GM12878 (cell line): ENCODE data around the gene CIB2. TPM values are rescaled to one million over a fixed set of nuclear protein-coding genes. Genes with fewer than 3 reads are reported as not detected.

Source experiments
- ATAC-seq: fragments of 200-7000 bp; cut with Tn5 transposase; 3 replicates; pipeline ENCODE4 v1.9.1; 2020; ENCODE audit warnings: mild to moderate bottlenecking, moderate library complexity
- BruUV-seq: library from RNA; stranded (reverse); fragments of 400-500 nt; replicated peaks from 2 replicates; lab custom pipeline; 2021; lab: Mats Ljungman, UMichigan
- CTCF ChIA-PET: fragments of 300-600 bp; sonication (Branson Sonifier 250); formaldehyde crosslinking; extraction: SDS; loops from one replicate; lab custom pipeline; 2021; ENCODE audit warnings: inconsistent platforms; lab: Yijun Ruan, JAX
- POLR2A ChIA-PET: fragments of 350-600 bp; formaldehyde crosslinking; extraction: SDS; loops from one replicate; lab custom pipeline; 2021; ENCODE audit warnings: inconsistent platforms; lab: Charles Lee
- RAD21 ChIA-PET: fragments of 300-600 bp; sonication (Branson Sonifier 250); formaldehyde crosslinking; loops from one replicate; lab custom pipeline; 2023; ENCODE audit warnings: antibody characterized with exemption; ENCODE audit not compliant: unreplicated experiment; lab: Charles Lee
- SMC1A ChIA-PET: fragments of 300-600 bp; sonication (Branson Sonifier 250); formaldehyde crosslinking; loops from one replicate; lab custom pipeline; 2023; ENCODE audit not compliant: unreplicated experiment, uncharacterized antibody; lab: Charles Lee
- DNase-seq: peaks from one replicate; pipeline ENCODE4 v3.0.0-alpha.2; 2011; ENCODE audit warnings: low read depth, low spot score
- FAIRE-seq: peaks from 3 replicates; lab custom pipeline; 2011; peaks lifted over from hg19 to GRCh38; lab: Jason Lieb, UNC
- H2AFZ ChIP-seq: 2 replicates; pipeline ENCODE4 v1.6.0; 2011; ENCODE audit warnings: low read depth, low read length, control low read depth; ENCODE audit not compliant: control insufficient read depth
- H3K27ac ChIP-seq: 2 replicates; pipeline ENCODE4 v1.5.1; 2011; ENCODE audit warnings: control low read depth; ENCODE audit not compliant: control insufficient read depth, insufficient read depth
- H3K27me3 ChIP-seq, 2 experiments: replicated peaks in 1 of 2; 2 replicates each; pipeline versions ENCODE4 v1.6.0 to v1.6.1; 2011; ENCODE audit warnings: low read length in 1 of 2; ENCODE audit not compliant: control insufficient read depth in 2 of 2, insufficient read depth in 2 of 2
- H3K36me3 ChIP-seq, 2 experiments: 2 replicates each; pipeline ENCODE4 v1.5.1; 2011; ENCODE audit warnings: low read length in 1 of 2; ENCODE audit not compliant: control insufficient read depth in 2 of 2, insufficient read depth in 2 of 2
- H3K4me1 ChIP-seq: 2 replicates; pipeline ENCODE4 v1.6.1; 2011; ENCODE audit warnings: mild to moderate bottlenecking, low read length, moderate library complexity, mixed read lengths; ENCODE audit not compliant: control insufficient read depth, insufficient read depth
- H3K4me2 ChIP-seq: 2 replicates; pipeline ENCODE4 v1.6.0; 2011; ENCODE audit warnings: control low read depth; ENCODE audit not compliant: control insufficient read depth, insufficient read depth
- H3K4me3 ChIP-seq: fragments of 200-600 bp; sonication (generic); 2 replicates; pipeline ENCODE4 v1.5.1; 2016
- H3K79me2 ChIP-seq: 2 replicates; pipeline ENCODE4 v1.6.0; 2011; ENCODE audit warnings: low read length; ENCODE audit not compliant: control insufficient read depth, insufficient read depth
- H3K9ac ChIP-seq: 2 replicates; pipeline ENCODE4 v1.8.0; 2011; ENCODE audit warnings: low read length, control low read depth, mixed read lengths; ENCODE audit not compliant: control insufficient read depth, insufficient read depth
- H3K9me3 ChIP-seq: replicated peaks from 3 replicates; pipeline ENCODE4 v1.5.1; 2011; ENCODE audit warnings: mild to moderate bottlenecking, low read length; ENCODE audit not compliant: control insufficient read depth, insufficient read depth
- H4K20me1 ChIP-seq: 2 replicates; pipeline ENCODE4 v1.6.0; 2011; ENCODE audit not compliant: control insufficient read depth, insufficient read depth
- CEBPB ChIP-seq, 2 experiments: fragments of 150-350 bp in 1 of 2; IDR thresholded peaks; 2 replicates each; pipeline ENCODE4 v1.6.1; 2012 to 2014; ENCODE audit warnings: low read depth in 2 of 2, low read length in 2 of 2, borderline replicate concordance in 1 of 2, inconsistent platforms in 1 of 2
- CREB1 ChIP-seq: IDR thresholded peaks from 2 replicates; pipeline ENCODE4 v1.6.1; 2012; ENCODE audit warnings: low read depth, mild to moderate bottlenecking, inconsistent platforms
- GATAD2B ChIP-seq: fragments of 450-650 bp; conservative IDR thresholded peaks from 2 replicates; pipeline ENCODE4 v1.6.1; 2017; ENCODE audit warnings: low read depth, mild to moderate bottlenecking, moderate library complexity
- MTA2 ChIP-seq: fragments of 450-650 bp; IDR thresholded peaks from 2 replicates; pipeline ENCODE4 v1.6.1; 2016; ENCODE audit warnings: low read depth, mild to moderate bottlenecking, moderate library complexity
- MTA3 ChIP-seq: IDR thresholded peaks from 2 replicates; pipeline ENCODE4 v1.6.1; 2012; ENCODE audit warnings: low read length, inconsistent platforms, borderline replicate concordance
- NBN ChIP-seq: fragments of 450-650 bp; IDR thresholded peaks from 2 replicates; pipeline ENCODE4 v1.6.1; 2016
- NFXL1 ChIP-seq: fragments of 450-650 bp; IDR thresholded peaks from 2 replicates; pipeline ENCODE4 v1.6.1; 2017; ENCODE audit warnings: antibody characterized with exemption, mild to moderate bottlenecking, borderline replicate concordance
- PML ChIP-seq: IDR thresholded peaks from 2 replicates; pipeline ENCODE4 v1.6.1; 2012; ENCODE audit warnings: low read length, inconsistent platforms
- POLR2AphosphoS2 ChIP-seq: IDR thresholded peaks from 2 replicates; pipeline ENCODE4 v1.6.1; 2011; ENCODE audit warnings: low read depth, mild to moderate bottlenecking, low read length, improper control_type of control experiment, moderate library complexity
- SREBF2 ChIP-seq: IDR thresholded peaks from 2 replicates; pipeline ENCODE4 v1.6.1; 2012; ENCODE audit warnings: mild to moderate bottlenecking, low read length
- STAT1 ChIP-seq: fragments of 450-650 bp; conservative IDR thresholded peaks from 2 replicates; pipeline ENCODE4 v1.6.1; 2014; ENCODE audit warnings: antibody characterized with exemption, mild to moderate bottlenecking
- ZNF207 ChIP-seq: fragments of 450-650 bp; IDR thresholded peaks from 2 replicates; pipeline ENCODE4 v1.6.1; 2014; ENCODE audit warnings: antibody characterized with exemption, mild to moderate bottlenecking, borderline replicate concordance
- WGBS: methylation state at CpG from one replicate; pipeline ENCODE4 v1.1.6; 2016; ENCODE audit warnings: low lambda C conversion rate; ENCODE audit not compliant: insufficient replicate concordance, insufficient coverage; ENCODE audit errors: missing lambda C conversion rate; 5-methylcytosine and 5-hydroxymethylcytosine counted together
- in situ Hi-C: fragments of 300-500 bp; cut with MboI; formaldehyde crosslinking; loops from 9 replicates; pipeline ENCODE4 v1.14.3; 2018; ENCODE audit warnings: mixed read lengths
- intact Hi-C: fragments of 100-400 bp; cut with micrococcal nuclease; formaldehyde crosslinking; loops from one replicate; pipeline ENCODE4 v1.14.2; 2022; ENCODE audit not compliant: unreplicated experiment
- polyA plus RNA-seq, 11 experiments: library from polyadenylated mRNA; depleted of rRNA in 4 of 11; unstranded in 6 of 11; stranded (reverse) in 5 of 11; fragments of >200 nt; fragmentation: Nextera tagmentation in 4 of 11; fragmentation: Illumina TruSeq in 1 of 11; extraction: Ambion mirVana in 4 of 11; extraction: Trizol in 1 of 11; gene quantifications; 1 replicate in 1 of 11; 2 replicates in 10 of 11; pipeline versions ENCODE4 v1.2.1 to v1.2.3, GENCODE V29; 2011 to 2016; ENCODE audit warnings: inconsistent platforms in 2 of 11, missing spikeins in 2 of 11, low read depth in 1 of 11
- total RNA-seq, 4 experiments: library from RNA; depleted of rRNA in 3 of 4; stranded (reverse); fragments of >200 nt in 3 of 4; fragmentation: Illumina TruSeq in 1 of 4; extraction: Trizol in 1 of 4; gene quantifications; 2 replicates each; pipeline versions ENCODE4 v1.2.1 to v1.2.3, GENCODE V29; 2013 to 2021
- TF ChIP-seq, protein P1 (sequence below): fragments of 450-650 bp; IDR thresholded peaks from 2 replicates; pipeline ENCODE4 v1.6.1; 2017; ENCODE audit warnings: mild to moderate bottlenecking, moderate library complexity
- TF ChIP-seq, protein P2 (sequence below): fragments of 450-650 bp; IDR thresholded peaks from 2 replicates; pipeline ENCODE4 v1.6.1; 2014; ENCODE audit warnings: mild to moderate bottlenecking
- TF ChIP-seq, protein P3 (sequence below): IDR thresholded peaks from 2 replicates; pipeline ENCODE4 v1.6.1; 2011; ENCODE audit warnings: borderline replicate concordance, low read depth, mild to moderate bottlenecking, moderate library complexity, low read length; ENCODE audit not compliant: insufficient read depth, poor library complexity, severe bottlenecking
- TF ChIP-seq, protein P4 (sequence below): fragments of 450-650 bp; IDR thresholded peaks from 2 replicates; pipeline ENCODE4 v1.6.1; 2017; ENCODE audit warnings: antibody characterized with exemption, mild to moderate bottlenecking, moderate library complexity

The CIB2 gene
- total and polyA plus RNA-seq, 10 of the 15 experiments (the other 5 are each of a cell fraction or from before 2014, with no cell fraction given), result 0.56 to 12.1 (median 7.1) TPM

DNA sequence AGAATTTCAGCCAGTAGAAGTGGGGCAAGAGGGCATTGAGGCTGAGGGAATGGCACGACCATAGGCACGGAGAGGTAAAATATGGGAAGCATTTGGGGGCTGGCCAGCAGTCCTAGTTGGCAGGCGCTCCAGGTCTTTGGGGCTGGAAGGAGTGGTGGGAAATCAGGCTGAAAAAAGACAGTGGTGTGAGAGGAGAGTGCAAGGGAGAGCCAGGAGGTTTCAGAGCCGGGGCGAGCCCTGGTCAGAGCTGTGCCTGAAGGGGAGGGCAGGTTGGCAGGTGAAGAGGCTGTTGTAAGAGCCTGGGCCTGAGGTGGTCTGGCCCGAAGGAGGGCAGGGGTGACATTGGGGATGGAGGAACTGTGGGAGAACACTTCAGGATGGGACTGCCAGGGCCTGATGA is 16.3 kb upstream of the CIB2 start:
- ChIA-PET POLR2A (interaction anchor here (1.0 to 4.8 kb wide), 7 partner anchors 8 to 31 kb away, joined by 3 to 75 read pairs (median 9); no protein-coding TSS in a partner anchor), RAD21 (interaction anchor here (1.1 to 7.3 kb wide), 5 partner anchors 8 to 48 kb away, joined by 3 to 53 read pairs (median 4); partner anchors contain the start of gene CIB2), SMC1A (interaction anchor here (1.0 to 8.2 kb wide), 4 partner anchors 9 to 48 kb away, joined by 3 to 152 read pairs (median 6); no protein-coding TSS in a partner anchor), CTCF (interaction anchor here (0.8 to 4.5 kb wide), 10 partner anchors 8 to 48 kb away, joined by 3 to 22 read pairs (median 4); partner anchors contain the start of gene CIB2)
- DNase-seq, result no peak
- Histone ChIP-seq H3K9ac (no peak overlapping the region), H3K4me3 (no peak overlapping the region), H3K27me3 (no peaks in the 10 kb centered on the region), H3K79me2 (peaks cover 37% of the 10 kb centered on the region), H3K9me3 (no peaks in the 10 kb centered on the region), H3K4me1 (peaks cover 13% of the 10 kb centered on the region), H3K27ac (no peak overlapping the region), H3K36me3 (no peaks in the 10 kb centered on the region), H4K20me1 (no peaks in the 10 kb centered on the region), H3K4me2 (no peak overlapping the region), H2AFZ (no peak overlapping the region)
- no TSS peak for BruUV-seq
- no peak for FAIRE-seq
- intact Hi-C loops, result no loop called here
- ATAC-seq, result no peak
- 97% methylated on average over 6 of the region's 6 CpGs for WGBS
- in situ Hi-C loops, result no loop called here
- TF ChIP-seq ZNF207, result no peak
- TF ChIP-seq NFXL1, result no peak
- TF ChIP-seq, protein P1, sequence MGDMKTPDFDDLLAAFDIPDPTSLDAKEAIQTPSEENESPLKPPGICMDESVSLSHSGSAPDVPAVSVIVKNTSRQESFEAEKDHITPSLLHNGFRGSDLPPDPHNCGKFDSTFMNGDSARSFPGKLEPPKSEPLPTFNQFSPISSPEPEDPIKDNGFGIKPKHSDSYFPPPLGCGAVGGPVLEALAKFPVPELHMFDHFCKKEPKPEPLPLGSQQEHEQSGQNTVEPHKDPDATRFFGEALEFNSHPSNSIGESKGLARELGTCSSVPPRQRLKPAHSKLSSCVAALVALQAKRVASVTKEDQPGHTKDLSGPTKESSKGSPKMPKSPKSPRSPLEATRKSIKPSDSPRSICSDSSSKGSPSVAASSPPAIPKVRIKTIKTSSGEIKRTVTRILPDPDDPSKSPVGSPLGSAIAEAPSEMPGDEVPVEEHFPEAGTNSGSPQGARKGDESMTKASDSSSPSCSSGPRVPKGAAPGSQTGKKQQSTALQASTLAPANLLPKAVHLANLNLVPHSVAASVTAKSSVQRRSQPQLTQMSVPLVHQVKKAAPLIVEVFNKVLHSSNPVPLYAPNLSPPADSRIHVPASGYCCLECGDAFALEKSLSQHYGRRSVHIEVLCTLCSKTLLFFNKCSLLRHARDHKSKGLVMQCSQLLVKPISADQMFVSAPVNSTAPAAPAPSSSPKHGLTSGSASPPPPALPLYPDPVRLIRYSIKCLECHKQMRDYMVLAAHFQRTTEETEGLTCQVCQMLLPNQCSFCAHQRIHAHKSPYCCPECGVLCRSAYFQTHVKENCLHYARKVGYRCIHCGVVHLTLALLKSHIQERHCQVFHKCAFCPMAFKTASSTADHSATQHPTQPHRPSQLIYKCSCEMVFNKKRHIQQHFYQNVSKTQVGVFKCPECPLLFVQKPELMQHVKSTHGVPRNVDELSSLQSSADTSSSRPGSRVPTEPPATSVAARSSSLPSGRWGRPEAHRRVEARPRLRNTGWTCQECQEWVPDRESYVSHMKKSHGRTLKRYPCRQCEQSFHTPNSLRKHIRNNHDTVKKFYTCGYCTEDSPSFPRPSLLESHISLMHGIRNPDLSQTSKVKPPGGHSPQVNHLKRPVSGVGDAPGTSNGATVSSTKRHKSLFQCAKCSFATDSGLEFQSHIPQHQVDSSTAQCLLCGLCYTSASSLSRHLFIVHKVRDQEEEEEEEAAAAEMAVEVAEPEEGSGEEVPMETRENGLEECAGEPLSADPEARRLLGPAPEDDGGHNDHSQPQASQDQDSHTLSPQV, result no peak
- no peak for TF ChIP-seq MTA3
- no peak for TF ChIP-seq POLR2AphosphoS2
- no peak for TF ChIP-seq CEBPB (IDR thresholded peaks at IDR 0.05; ENCODE audit: borderline replicate concordance in 1 of 2, low read depth in 2 of 2, low read length in 2 of 2)
- TF ChIP-seq CREB1, result no peak
- TF ChIP-seq SREBF2, result no peak
- TF ChIP-seq, protein P2, sequence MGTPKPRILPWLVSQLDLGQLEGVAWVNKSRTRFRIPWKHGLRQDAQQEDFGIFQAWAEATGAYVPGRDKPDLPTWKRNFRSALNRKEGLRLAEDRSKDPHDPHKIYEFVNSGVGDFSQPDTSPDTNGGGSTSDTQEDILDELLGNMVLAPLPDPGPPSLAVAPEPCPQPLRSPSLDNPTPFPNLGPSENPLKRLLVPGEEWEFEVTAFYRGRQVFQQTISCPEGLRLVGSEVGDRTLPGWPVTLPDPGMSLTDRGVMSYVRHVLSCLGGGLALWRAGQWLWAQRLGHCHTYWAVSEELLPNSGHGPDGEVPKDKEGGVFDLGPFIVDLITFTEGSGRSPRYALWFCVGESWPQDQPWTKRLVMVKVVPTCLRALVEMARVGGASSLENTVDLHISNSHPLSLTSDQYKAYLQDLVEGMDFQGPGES, result no peak
- no peak for TF ChIP-seq MTA2
- no peak for TF ChIP-seq PML
- TF ChIP-seq NBN, result no peak
- TF ChIP-seq GATAD2B, result no peak
- no peak for TF ChIP-seq STAT1
- TF ChIP-seq, protein P3, sequence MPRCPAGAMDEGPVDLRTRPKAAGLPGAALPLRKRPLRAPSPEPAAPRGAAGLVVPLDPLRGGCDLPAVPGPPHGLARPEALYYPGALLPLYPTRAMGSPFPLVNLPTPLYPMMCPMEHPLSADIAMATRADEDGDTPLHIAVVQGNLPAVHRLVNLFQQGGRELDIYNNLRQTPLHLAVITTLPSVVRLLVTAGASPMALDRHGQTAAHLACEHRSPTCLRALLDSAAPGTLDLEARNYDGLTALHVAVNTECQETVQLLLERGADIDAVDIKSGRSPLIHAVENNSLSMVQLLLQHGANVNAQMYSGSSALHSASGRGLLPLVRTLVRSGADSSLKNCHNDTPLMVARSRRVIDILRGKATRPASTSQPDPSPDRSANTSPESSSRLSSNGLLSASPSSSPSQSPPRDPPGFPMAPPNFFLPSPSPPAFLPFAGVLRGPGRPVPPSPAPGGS, result no peak
- TF ChIP-seq, protein P4, sequence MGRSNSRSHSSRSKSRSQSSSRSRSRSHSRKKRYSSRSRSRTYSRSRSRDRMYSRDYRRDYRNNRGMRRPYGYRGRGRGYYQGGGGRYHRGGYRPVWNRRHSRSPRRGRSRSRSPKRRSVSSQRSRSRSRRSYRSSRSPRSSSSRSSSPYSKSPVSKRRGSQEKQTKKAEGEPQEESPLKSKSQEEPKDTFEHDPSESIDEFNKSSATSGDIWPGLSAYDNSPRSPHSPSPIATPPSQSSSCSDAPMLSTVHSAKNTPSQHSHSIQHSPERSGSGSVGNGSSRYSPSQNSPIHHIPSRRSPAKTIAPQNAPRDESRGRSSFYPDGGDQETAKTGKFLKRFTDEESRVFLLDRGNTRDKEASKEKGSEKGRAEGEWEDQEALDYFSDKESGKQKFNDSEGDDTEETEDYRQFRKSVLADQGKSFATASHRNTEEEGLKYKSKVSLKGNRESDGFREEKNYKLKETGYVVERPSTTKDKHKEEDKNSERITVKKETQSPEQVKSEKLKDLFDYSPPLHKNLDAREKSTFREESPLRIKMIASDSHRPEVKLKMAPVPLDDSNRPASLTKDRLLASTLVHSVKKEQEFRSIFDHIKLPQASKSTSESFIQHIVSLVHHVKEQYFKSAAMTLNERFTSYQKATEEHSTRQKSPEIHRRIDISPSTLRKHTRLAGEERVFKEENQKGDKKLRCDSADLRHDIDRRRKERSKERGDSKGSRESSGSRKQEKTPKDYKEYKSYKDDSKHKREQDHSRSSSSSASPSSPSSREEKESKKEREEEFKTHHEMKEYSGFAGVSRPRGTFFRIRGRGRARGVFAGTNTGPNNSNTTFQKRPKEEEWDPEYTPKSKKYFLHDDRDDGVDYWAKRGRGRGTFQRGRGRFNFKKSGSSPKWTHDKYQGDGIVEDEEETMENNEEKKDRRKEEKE, result no peak
